PC-3 (cell line): ENCODE data around the gene CYP20A1.

Experiments
- CTCF ChIP-seq: fragments of 300-600 bp; sonication (generic); conservative IDR thresholded peaks from 2 replicates; pipeline ENCODE4 v1.5.1; 2017; ENCODE audit warnings: antibody characterized with exemption, low read depth, mild to moderate bottlenecking, low read length
- EZH2 ChIP-seq: fragments of 300-600 bp; sonication (generic); IDR thresholded peaks from one replicate; pipeline ENCODE4 v1.6.1; 2017; ENCODE audit warnings: antibody characterized with exemption, mild to moderate bottlenecking, low read length; ENCODE audit not compliant: unreplicated experiment
- EZH2phosphoT487 ChIP-seq: fragments of 300-600 bp; sonication (generic); IDR thresholded peaks from 2 replicates; pipeline ENCODE4 v1.6.1; 2018; ENCODE audit warnings: mild to moderate bottlenecking, antibody characterized with exemption, low read length, borderline replicate concordance

GRCh38 chr2:203246646-203247045 is 7.8 kb downstream of the CYP20A1 start:
- no peak for TF ChIP-seq EZH2phosphoT487
- no peak for TF ChIP-seq CTCF
- TF ChIP-seq EZH2 = no peak
